ENCODE results near the gene C1QL4.
"Not testable (repeated sequence)": the region's sequence is repeated elsewhere in the genome, so short reads cannot be mapped to it uniquely, and the experiment has no call there.

Gene C1QL4

GRCh38 chr12:49333778-49334177, 3.2 kb downstream of the C1QL4 start:
- DNase-seq (ENCODE audit: low read depth in 2 of 2), result not testable (repeated sequence)

GRCh38 chr12:49332891-49333371, 4.1 kb downstream of the C1QL4 start:
- DNase-seq (ENCODE audit: low read depth in 2 of 2), result no peak

- no peak for DNase-seq (ENCODE audit: low read depth in 2 of 2)
Measured at GRCh38 chr12:49332441-49332861, 4.5 kb downstream of the C1QL4 start.

GRCh38 chr12:49331380-49332222, 5.4 kb downstream of the C1QL4 start:
- DNase-seq (ENCODE audit: low read depth in 2 of 2), result no peak

- DNase-seq (ENCODE audit: low read depth in 2 of 2), result no peak
Measured at GRCh38 chr12:49330631-49331379, 6.2 kb downstream of the C1QL4 start.

GRCh38 chr12:49330032-49330619, 6.9 kb downstream of the C1QL4 start:
- DNase-seq (ENCODE audit: low read depth in 2 of 2), result no peak

- DNase-seq (ENCODE audit: low read depth in 2 of 2), result no peak
Measured at GRCh38 chr12:49328816-49329215, 8.2 kb downstream of the C1QL4 start.

GRCh38 chr12:49327887-49328286, 9.1 kb downstream of the C1QL4 start:
- DNase-seq (ENCODE audit: low read depth in 2 of 2), result no peak

- no peak for DNase-seq (ENCODE audit: low read depth in 2 of 2)
Measured at GRCh38 chr12:49327368-49327767, 9.6 kb downstream of the C1QL4 start.

- no peak for DNase-seq (ENCODE audit: low read depth in 2 of 2)
Measured at GRCh38 chr12:49325606-49326005, 11.4 kb downstream of the C1QL4 start.

GRCh38 chr12:49323524-49324097, 13.4 kb downstream of the C1QL4 start:
- DNase-seq (ENCODE audit: low read depth in 2 of 2), result no peak

GRCh38 chr12:49322708-49323523, 14.1 kb downstream of the C1QL4 start, which contains the start of gene TROAP:
TSS of gene TROAP (plus strand) at chr12:49323255. CDS start at chr12:49323609, 354 bp downstream.
- DNase-seq (ENCODE audit: low read depth in 2 of 2), result peak; percentile 92 to 96

GRCh38 chr12:49322367-49322707, 14.7 kb downstream of the C1QL4 start:
- DNase-seq (ENCODE audit: low read depth in 2 of 2), result no peak

GRCh38 chr12:49320411-49321103, 16.4 kb downstream of the C1QL4 start:
- DNase-seq (ENCODE audit: low read depth in 2 of 2), result not testable (repeated sequence)

- not testable (repeated sequence) for DNase-seq (ENCODE audit: low read depth in 2 of 2)
Measured at GRCh38 chr12:49317118-49317517, 19.9 kb downstream of the C1QL4 start.

GRCh38 chr12:49314811-49315210, 22.2 kb downstream of the C1QL4 start:
- DNase-seq (ENCODE audit: low read depth in 2 of 2), result no peak

GRCh38 chr12:49310451-49311000, 26.5 kb downstream of the C1QL4 start:
- DNase-seq (ENCODE audit: low read depth in 2 of 2), result not testable (repeated sequence)

- no peak for DNase-seq (ENCODE audit: low read depth in 2 of 2)
Measured at GRCh38 chr12:49309386-49309785, 27.6 kb downstream of the C1QL4 start.

- no peak for DNase-seq (ENCODE audit: low read depth in 2 of 2)
Measured at GRCh38 chr12:49305762-49306510, 31.1 kb downstream of the C1QL4 start.

Measured in stimulated activated CD8-positive, alpha-beta memory T cell treated with anti-CD3 and anti-CD28 coated beads, Interleukin-7, amount 100 ng/mL, for 4 hours (primary cell).